SK-N-SH (cell line): ENCODE results near the gene IGF2BP3.

Experiments
- ELF1 ChIP-seq: IDR thresholded peaks from 2 replicates; pipeline ENCODE4 v1.4.0; 2012
- EP300 ChIP-seq, 2 experiments: IDR thresholded peaks; 2 replicates each; pipeline versions ENCODE4 v1.4.0 to v1.6.1; 2012; ENCODE audit warnings: borderline replicate concordance in 1 of 2, low read depth in 1 of 2, low read length in 1 of 2
- EZH2phosphoT487 ChIP-seq: fragments of 200-600 bp; sonication (generic); IDR thresholded peaks from 2 replicates; pipeline ENCODE4 v1.6.1; 2017; ENCODE audit warnings: low read depth, mixed run types, mild to moderate bottlenecking, antibody characterized with exemption, moderate library complexity, borderline replicate concordance
- FOSL2 ChIP-seq: IDR thresholded peaks from 2 replicates; pipeline ENCODE4 v1.4.0; 2012; ENCODE audit warnings: low read depth, mild to moderate bottlenecking, moderate library complexity, borderline replicate concordance
- GABPA ChIP-seq: IDR thresholded peaks from 2 replicates; pipeline ENCODE4 v1.4.0; 2012; ENCODE audit warnings: low read depth, mild to moderate bottlenecking
- JUND ChIP-seq: IDR thresholded peaks from 2 replicates; pipeline ENCODE4 v1.4.0; 2012
- PBX3 ChIP-seq: IDR thresholded peaks from 2 replicates; pipeline ENCODE4; 2012
- POLR2AphosphoS5 ChIP-seq: IDR thresholded peaks from 2 replicates; pipeline ENCODE4 v1.6.1; 2012; ENCODE audit warnings: low read depth, low read length
- RCOR1 ChIP-seq: fragments of 150-350 bp; IDR thresholded peaks from 2 replicates; pipeline ENCODE4 v1.6.1; 2017; ENCODE audit warnings: antibody characterized with exemption, low read length
- REST ChIP-seq: IDR thresholded peaks from 2 replicates; pipeline ENCODE4 v1.6.1; 2012; ENCODE audit warnings: mild to moderate bottlenecking, low read depth, low read length, moderate library complexity
- RFX5 ChIP-seq: IDR thresholded peaks from 2 replicates; pipeline ENCODE4 v1.6.1; 2012; ENCODE audit warnings: mild to moderate bottlenecking, improper control_type of control experiment, low read length
- USF2 ChIP-seq: fragments of 150-350 bp; IDR thresholded peaks from 2 replicates; pipeline ENCODE4 v1.6.1; 2017; ENCODE audit warnings: antibody characterized with exemption, low read length, low read depth, borderline replicate concordance
- ZBTB33 ChIP-seq: IDR thresholded peaks from 2 replicates; pipeline ENCODE4 v1.4.0; 2012; ENCODE audit warnings: low read depth, borderline replicate concordance
- TF ChIP-seq, protein P1 (sequence below): fragments of 200-600 bp; sonication (generic); IDR thresholded peaks from 2 replicates; pipeline ENCODE4 v1.6.1; 2017; ENCODE audit warnings: antibody characterized with exemption, mild to moderate bottlenecking, moderate library complexity

DNA sequence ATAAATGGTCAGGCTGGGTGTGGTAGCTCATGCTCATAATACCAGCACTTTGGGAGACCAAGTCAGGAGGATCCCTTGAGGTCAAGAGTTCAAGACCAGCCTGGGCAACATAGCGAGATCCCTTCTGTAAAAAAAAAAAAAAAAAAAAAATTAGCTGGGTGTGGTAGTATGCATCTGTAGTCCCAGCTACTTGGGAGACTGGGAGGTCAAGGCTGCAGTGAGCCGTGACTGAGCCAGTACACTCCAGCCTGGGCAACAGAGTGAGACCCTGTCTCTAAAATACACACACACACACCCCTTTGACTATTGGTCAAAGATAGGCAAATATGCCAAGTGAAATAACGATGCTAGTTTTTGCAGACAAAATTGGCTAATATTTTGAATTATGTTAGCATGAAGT, 80.6 kb downstream of the IGF2BP3 start:
- TF ChIP-seq, protein P1, sequence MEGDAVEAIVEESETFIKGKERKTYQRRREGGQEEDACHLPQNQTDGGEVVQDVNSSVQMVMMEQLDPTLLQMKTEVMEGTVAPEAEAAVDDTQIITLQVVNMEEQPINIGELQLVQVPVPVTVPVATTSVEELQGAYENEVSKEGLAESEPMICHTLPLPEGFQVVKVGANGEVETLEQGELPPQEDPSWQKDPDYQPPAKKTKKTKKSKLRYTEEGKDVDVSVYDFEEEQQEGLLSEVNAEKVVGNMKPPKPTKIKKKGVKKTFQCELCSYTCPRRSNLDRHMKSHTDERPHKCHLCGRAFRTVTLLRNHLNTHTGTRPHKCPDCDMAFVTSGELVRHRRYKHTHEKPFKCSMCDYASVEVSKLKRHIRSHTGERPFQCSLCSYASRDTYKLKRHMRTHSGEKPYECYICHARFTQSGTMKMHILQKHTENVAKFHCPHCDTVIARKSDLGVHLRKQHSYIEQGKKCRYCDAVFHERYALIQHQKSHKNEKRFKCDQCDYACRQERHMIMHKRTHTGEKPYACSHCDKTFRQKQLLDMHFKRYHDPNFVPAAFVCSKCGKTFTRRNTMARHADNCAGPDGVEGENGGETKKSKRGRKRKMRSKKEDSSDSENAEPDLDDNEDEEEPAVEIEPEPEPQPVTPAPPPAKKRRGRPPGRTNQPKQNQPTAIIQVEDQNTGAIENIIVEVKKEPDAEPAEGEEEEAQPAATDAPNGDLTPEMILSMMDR: no peak
- TF ChIP-seq GABPA: no peak
- no peak for TF ChIP-seq PBX3
- TF ChIP-seq USF2: no peak
- TF ChIP-seq JUND: no peak
- TF ChIP-seq ZBTB33: no peak
- no peak for TF ChIP-seq FOSL2
- no peak for TF ChIP-seq REST
- no peak for TF ChIP-seq POLR2AphosphoS5
- no peak for TF ChIP-seq ELF1
- no peak for TF ChIP-seq RFX5
- no peak for TF ChIP-seq EP300 (IDR thresholded peaks at IDR 0.05; ENCODE audit: borderline replicate concordance in 1 of 2, low read depth in 1 of 2, low read length in 1 of 2)
- TF ChIP-seq EZH2phosphoT487: no peak
- TF ChIP-seq RCOR1: no peak
